Measurements from ENCODE around the gene NGEF.

GRCh38 chr2:233010569-233011267 is 2.3 kb downstream of the NGEF start:
- TF ChIP-seq, protein P1, sequence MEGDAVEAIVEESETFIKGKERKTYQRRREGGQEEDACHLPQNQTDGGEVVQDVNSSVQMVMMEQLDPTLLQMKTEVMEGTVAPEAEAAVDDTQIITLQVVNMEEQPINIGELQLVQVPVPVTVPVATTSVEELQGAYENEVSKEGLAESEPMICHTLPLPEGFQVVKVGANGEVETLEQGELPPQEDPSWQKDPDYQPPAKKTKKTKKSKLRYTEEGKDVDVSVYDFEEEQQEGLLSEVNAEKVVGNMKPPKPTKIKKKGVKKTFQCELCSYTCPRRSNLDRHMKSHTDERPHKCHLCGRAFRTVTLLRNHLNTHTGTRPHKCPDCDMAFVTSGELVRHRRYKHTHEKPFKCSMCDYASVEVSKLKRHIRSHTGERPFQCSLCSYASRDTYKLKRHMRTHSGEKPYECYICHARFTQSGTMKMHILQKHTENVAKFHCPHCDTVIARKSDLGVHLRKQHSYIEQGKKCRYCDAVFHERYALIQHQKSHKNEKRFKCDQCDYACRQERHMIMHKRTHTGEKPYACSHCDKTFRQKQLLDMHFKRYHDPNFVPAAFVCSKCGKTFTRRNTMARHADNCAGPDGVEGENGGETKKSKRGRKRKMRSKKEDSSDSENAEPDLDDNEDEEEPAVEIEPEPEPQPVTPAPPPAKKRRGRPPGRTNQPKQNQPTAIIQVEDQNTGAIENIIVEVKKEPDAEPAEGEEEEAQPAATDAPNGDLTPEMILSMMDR (IDR thresholded peaks at IDR 0.05; ENCODE audit: low read length), result no peak
- no peak for TF ChIP-seq EZH2 (IDR thresholded peaks at IDR 0.05; ENCODE audit: borderline replicate concordance, low read length)

All from OCI-LY1 (cell line).